ENCODE results near the gene B4GALT4. TPM values are rescaled to one million over a fixed set of nuclear protein-coding genes. Genes with fewer than 3 reads are reported as not detected.
"Not testable (repeated sequence)": the region's sequence is repeated elsewhere in the genome, so short reads cannot be mapped to it uniquely, and the experiment has no call there.

The B4GALT4 gene
- total RNA-seq, 1 donor from 2014 or later: 12.1 TPM

DNA sequence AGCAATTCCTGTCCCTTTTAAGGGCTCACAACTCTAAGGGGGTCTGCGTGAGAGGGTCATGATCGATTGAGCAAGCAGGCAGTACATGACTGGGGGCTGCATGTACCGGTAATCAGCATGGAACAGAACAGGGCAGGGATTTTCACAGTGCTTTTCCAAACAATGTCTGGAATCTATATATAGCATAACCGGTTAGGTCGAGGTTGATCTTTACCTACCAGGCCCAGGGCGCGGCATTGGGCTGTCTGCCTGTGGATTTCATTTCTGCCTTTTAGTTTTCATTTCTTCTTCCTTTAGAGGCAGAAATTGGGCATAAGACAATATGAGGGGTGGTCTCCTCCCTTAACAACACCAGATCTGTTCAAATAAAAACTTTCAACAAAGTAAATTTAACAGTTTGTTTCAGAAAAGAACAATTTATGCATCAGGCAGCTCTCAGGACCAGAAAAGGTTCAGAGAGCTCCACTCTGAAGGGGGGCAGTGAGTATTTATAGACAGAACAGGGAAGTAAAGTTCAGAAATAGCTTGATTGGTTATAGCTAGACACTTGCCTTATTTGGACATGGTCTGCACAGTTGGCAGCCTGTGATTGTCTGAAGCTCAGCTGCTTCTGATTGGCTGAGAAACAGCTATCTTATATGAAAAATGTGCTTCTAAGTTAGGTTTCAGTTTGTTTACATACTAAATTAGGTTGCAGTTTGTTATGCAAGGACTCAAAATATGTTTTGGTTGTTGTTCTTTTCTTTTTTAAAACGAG is 17.2 kb upstream of the B4GALT4 start:
- Mint-ChIP-seq H3K4me1 (no peaks in the 10 kb centered on the region), H3K9me3 (no peaks in the 10 kb centered on the region), H3K27ac (ENCODE audit: unreplicated experiment) (no peak overlapping the region), H3K4me3 (no peak overlapping the region), H3K27me3 (ENCODE audit: low read depth) (no peaks in the 10 kb centered on the region), H3K36me3 (ENCODE audit: low read depth) (no peaks in the 10 kb centered on the region)
- no peak for DNase-seq (ENCODE audit: low read depth, low spot score)
- TF ChIP-seq CTCF (conservative IDR thresholded peaks at IDR 0.05): no peak

DNA sequence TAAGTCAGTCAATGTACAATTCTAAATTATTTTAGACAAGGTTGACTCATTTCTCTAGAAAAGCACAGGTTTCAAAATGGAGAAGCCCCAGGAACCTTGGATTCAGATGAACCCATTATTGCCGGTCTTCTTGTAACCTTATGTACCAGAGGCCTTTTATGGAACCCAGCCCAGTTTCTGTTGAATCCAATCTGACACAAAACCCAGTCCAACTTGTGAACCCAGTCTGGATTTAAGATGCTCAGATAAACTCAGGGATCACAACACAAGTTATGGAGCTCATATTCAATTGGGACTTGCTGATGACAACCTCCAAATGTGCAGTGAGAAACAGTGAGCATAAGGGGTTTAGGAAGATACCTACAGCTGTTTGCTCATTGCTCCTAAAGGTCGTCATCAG is 16.4 kb upstream of the B4GALT4 start:
- Mint-ChIP-seq H3K4me1 (no peaks in the 10 kb centered on the region), H3K36me3 (ENCODE audit: low read depth) (no peaks in the 10 kb centered on the region), H3K9me3 (no peaks in the 10 kb centered on the region), H3K27ac (ENCODE audit: unreplicated experiment) (no peak overlapping the region), H3K4me3 (no peak overlapping the region), H3K27me3 (ENCODE audit: low read depth) (no peaks in the 10 kb centered on the region)
- TF ChIP-seq CTCF (conservative IDR thresholded peaks at IDR 0.05): no peak
- DNase-seq (ENCODE audit: low read depth, low spot score): no peak

GRCh38 chr3:119255214-119255613 is 14.5 kb upstream of the B4GALT4 start:
- no peaks in the 10 kb centered on the region for H3K27me3 Mint-ChIP-seq (ENCODE audit: low read depth)
- no peak for TF ChIP-seq CTCF (conservative IDR thresholded peaks at IDR 0.05)
- no peak overlapping the region for H3K27ac Mint-ChIP-seq (ENCODE audit: unreplicated experiment)
- no peaks in the 10 kb centered on the region for H3K4me1 Mint-ChIP-seq
- no peak for DNase-seq (ENCODE audit: low read depth, low spot score)
- H3K9me3 Mint-ChIP-seq: no peaks in the 10 kb centered on the region
- no peak overlapping the region for H3K4me3 Mint-ChIP-seq
- H3K36me3 Mint-ChIP-seq (ENCODE audit: low read depth): no peaks in the 10 kb centered on the region

DNA sequence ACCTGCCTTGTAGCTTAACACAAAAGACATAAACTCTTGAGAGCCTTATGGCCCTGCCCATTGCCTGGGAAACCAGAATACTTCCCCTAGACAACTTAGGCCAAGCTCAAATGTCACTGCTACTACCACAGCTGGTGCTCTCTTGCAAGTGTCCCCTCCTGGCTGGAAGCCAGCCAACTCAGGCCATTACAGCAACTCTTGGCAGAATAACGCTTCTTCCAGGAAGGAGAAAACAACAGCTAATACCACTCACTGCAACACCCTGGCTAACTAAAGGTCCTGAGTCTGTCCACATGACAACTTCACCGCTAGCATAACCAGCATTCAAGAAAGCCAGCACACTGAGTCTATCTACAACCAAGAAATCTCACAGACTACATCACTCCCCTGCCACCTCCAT is 5.1 kb upstream of the B4GALT4 start:
- H3K4me3 Mint-ChIP-seq: no peak overlapping the region
- H3K27ac Mint-ChIP-seq (ENCODE audit: unreplicated experiment): no peak overlapping the region
- H3K36me3 Mint-ChIP-seq (ENCODE audit: low read depth): peaks cover 3% of the 10 kb centered on the region
- no peak for DNase-seq (ENCODE audit: low read depth, low spot score)
- no peak for TF ChIP-seq CTCF (conservative IDR thresholded peaks at IDR 0.05)
- H3K9me3 Mint-ChIP-seq: peaks cover 6% of the 10 kb centered on the region
- H3K4me1 Mint-ChIP-seq: peaks cover 9% of the 10 kb centered on the region
- H3K27me3 Mint-ChIP-seq (ENCODE audit: low read depth): no peaks in the 10 kb centered on the region

- Mint-ChIP-seq H3K27me3 (ENCODE audit: low read depth) (no peaks in the 10 kb centered on the region), H3K4me1 (peaks cover 18% of the 10 kb centered on the region), H3K36me3 (ENCODE audit: low read depth) (peaks cover 3% of the 10 kb centered on the region), H3K27ac (ENCODE audit: unreplicated experiment) (no peak overlapping the region), H3K9me3 (peaks cover 6% of the 10 kb centered on the region), H3K4me3 (peak overlapping the region; percentile 27)
- DNase-seq (ENCODE audit: low read depth, low spot score): no peak
- no peak for TF ChIP-seq CTCF (conservative IDR thresholded peaks at IDR 0.05)
Observed at GRCh38 chr3:119243712-119244111, 3.0 kb upstream of the B4GALT4 start.

- not testable (repeated sequence) for H3K27ac Mint-ChIP-seq (ENCODE audit: unreplicated experiment); H3K36me3 Mint-ChIP-seq (ENCODE audit: low read depth); DNase-seq (ENCODE audit: low read depth, low spot score); H3K27me3 Mint-ChIP-seq (ENCODE audit: low read depth); H3K9me3 Mint-ChIP-seq; H3K4me3 Mint-ChIP-seq
- H3K4me1 Mint-ChIP-seq: peaks cover 18% of the 10 kb centered on the region
Observed at GRCh38 chr3:119243058-119243529, 2.4 kb upstream of the B4GALT4 start.

DNA sequence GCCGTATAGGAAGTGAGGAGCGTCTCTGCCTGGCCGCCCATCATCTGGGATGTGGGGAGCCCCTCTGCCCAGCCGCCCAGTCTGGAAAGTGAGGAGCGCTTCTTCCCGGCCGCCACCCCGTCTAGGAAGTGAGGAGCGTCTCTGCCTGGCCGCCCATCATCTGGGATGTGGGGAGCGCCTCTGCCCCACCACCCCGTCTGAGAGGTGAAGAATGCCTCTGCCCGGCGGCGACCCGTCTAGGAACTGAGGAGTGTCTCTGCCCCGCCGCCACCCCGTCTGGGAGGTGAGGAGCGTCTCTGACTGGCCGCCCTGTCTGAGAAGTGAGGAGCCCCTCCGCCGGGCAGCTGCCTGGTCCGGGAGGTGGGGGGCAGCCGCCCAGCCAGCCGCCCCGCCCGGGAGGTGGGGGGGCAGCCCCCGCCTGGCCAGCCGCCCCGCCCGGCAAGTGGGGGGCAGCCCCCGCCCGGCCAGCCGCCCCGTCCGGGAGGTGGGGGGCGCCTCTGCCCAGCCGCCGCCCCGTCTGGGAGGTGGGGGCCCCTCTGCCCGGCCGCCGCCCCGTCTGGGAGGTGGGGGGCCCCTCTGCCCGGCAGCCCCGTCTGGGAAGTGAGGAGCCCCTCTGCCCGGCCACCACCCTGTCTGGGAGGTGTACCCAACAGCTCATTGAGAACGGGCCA is 1.8 kb upstream of the B4GALT4 start:
- not testable (repeated sequence) for H3K27ac Mint-ChIP-seq (ENCODE audit: unreplicated experiment); H3K9me3 Mint-ChIP-seq; H3K36me3 Mint-ChIP-seq (ENCODE audit: low read depth); H3K4me3 Mint-ChIP-seq; DNase-seq (ENCODE audit: low read depth, low spot score); H3K27me3 Mint-ChIP-seq (ENCODE audit: low read depth)
- H3K4me1 Mint-ChIP-seq: peaks cover 18% of the 10 kb centered on the region
